HG03469 (cell line): ENCODE results near the gene PRR20G.

Source experiments
- ATAC-seq: cut with Tn5 transposase; IDR thresholded peaks from one replicate; pipeline ENCODE4 v1.9.1; 2021; ENCODE audit warnings: mild to moderate bottlenecking, moderate library complexity, moderate number of reproducible peaks; ENCODE audit not compliant: unreplicated experiment

Gene PRR20G

GRCh38 chr3:127264794-127265514, 22.9 kb downstream of the PRR20G start:
- no peak for ATAC-seq

GRCh38 chr3:127264292-127264691, 23.6 kb downstream of the PRR20G start:
- ATAC-seq = no peak

- ATAC-seq = no peak
Observed at GRCh38 chr3:127263586-127264231, 24.1 kb downstream of the PRR20G start.

DNA sequence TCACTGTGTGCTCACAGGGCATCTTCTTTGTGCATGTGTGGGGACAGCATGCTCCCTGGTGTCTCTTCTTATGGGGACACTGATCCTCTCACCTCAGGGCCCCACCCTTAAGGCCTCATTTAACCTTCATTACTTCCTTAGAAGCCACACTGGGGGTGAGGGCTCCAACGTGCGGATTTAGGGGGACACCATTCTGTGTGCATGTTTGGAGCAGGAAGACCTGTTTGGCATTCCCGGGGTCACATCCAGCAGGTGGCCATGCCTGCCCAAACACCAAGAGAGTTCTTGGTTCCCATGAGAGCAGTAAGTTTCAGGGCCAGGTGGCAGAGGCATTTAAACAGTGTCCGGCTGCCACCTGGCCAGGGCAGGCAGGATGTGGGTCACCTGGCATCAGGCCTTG, 24.8 kb downstream of the PRR20G start:
- ATAC-seq = no peak

GRCh38 chr3:127262533-127262932, 25.3 kb downstream of the PRR20G start:
- no peak for ATAC-seq

GRCh38 chr3:127261925-127262324, 25.9 kb downstream of the PRR20G start:
- ATAC-seq = no peak

DNA sequence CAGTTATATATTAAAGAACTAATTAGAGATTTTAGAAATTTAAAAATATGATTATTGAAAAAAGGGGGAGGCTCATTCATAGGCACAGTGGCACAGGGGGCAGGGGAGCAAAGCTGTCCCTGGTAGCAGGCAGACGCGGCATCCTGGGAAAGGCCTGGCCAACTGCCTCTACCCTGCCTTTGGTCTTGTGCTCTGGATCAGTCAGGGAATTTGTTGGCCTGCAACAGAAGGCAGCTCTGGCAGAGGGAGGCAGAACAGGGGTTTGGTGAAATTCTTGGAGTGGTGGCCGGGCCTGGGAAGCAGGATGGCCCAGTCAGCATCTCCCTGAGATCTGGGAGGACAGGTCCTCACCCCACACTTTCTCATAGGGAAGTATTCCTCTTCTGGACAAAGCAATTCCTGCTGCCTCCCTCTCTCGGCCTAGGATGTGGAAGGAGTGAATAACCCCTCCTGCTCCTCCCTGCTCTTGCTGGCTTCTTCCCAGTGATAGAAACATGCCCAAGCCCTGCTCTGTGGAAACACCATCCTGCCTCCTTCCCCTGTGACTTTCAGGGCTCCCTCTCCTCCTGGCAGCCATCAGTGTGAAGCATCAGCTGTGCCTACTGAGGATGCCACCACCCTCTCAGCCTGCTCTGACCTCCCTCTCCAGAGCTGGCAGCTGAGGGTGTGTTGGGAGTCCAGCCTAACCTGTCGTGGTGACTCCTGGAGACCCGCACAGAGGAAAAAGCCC, 26.9 kb downstream of the PRR20G start:
- ATAC-seq = no peak

DNA sequence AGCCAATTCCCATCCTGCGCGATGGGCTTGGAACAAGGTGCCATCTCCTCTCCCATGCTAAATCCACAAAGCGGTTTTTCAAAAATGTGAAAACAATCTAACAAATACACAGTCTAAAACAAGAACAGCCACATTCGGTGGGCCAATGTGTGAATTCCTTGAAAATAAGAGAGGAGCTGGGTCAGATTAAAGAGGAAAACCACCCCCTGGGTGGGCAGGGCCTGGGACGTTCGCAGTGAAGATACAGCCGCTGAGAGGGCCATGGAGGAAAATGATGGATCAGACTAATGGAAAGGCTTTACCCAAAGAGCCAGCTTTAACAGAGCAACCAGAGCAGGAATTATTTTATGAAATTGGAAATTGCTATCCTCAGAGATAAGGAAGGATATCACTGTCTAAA, 27.4 kb downstream of the PRR20G start:
- no peak for ATAC-seq

DNA sequence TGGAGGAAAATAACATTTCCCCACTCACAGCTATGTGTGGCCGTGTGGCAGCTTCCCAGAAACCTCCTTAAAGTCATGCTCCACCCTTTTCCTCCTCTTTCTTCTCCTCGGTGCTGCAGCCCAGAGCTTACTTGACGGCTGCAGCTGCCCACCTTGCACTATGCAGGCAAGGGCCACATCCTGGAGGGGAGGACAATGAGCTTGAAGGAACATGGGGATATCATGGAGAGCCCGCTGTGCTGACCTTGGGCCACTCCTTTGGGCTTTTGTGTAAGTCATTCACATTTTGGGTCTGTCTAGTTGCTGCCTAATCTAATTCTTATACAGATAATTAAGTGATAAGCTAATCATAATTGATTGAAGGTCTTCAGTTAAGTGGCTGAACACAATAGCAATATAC, 28.0 kb downstream of the PRR20G start:
- no peak for ATAC-seq

DNA sequence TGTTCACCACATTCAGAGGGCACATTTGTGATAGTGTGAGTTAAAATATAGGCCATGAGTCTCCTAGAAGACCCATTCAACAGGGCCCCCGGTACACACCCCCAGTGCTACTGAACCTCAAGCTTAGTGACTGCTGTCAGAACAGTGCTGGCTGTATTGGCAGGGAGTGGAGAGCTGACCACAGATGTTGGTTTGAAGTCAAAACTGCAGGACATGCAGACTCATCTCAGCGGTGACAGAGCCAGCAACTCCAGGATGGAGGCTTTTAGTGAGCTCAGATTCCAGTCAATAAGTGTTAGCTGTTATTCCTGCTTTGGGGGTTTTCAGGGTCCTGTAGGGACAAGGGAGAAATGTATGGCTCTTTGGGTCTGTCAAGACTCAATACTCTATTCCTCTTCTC, 29.1 kb downstream of the PRR20G start:
- ATAC-seq = no peak

DNA sequence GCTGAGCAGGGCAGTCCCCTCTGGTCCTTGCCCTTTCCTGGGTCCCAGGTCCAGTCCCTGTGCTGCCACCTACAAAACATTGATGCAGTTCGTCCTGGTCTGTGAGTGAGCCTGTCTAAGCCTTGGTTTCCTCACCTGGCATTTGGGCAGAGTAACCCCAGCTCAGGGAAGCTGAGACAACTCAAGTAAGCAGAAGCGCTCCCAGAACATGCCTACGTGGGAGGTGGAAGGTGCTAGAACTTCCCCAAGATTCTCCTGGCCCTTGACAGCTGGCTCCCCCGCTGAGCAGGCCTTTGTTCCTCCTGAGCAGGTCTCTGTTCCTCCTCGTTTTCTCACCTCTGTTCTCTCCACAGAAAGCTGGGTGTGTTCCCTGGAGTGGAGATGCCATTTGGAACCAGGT, 30.5 kb downstream of the PRR20G start:
- no peak for ATAC-seq

- ATAC-seq = no peak
Observed at GRCh38 chr3:127256733-127257271, 31.0 kb downstream of the PRR20G start.

- ATAC-seq = no peak
Observed at GRCh38 chr3:127256138-127256537, 31.7 kb downstream of the PRR20G start.

GRCh38 chr3:127255516-127255915, 32.3 kb downstream of the PRR20G start:
- no peak for ATAC-seq

- ATAC-seq = no peak
Observed at GRCh38 chr3:127254730-127255129, 33.1 kb downstream of the PRR20G start.

- ATAC-seq = no peak
Observed at GRCh38 chr3:127254033-127254644, 33.7 kb downstream of the PRR20G start.

- no peak for ATAC-seq
Observed at GRCh38 chr3:127253491-127253890, 34.4 kb downstream of the PRR20G start.

DNA sequence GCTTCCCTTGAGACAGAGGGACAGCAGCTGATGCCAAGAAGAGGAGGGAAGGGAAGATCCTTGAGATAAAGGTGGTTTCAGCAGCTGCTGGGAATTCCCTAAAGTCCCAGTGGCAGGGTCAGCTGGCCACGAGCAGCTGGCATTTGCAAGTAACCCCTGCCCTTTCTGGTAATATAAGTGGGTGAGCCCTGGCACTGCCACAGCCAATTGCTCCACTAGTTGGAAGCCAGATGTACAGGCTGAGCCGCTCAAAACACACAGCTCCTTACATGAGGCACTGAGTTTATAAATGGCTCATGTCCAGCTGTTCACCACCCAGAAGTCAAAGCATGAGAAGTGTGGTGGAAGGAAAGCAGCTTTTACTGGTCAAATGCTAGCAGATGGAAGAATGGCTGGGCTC, 35.4 kb downstream of the PRR20G start:
- no peak for ATAC-seq

DNA sequence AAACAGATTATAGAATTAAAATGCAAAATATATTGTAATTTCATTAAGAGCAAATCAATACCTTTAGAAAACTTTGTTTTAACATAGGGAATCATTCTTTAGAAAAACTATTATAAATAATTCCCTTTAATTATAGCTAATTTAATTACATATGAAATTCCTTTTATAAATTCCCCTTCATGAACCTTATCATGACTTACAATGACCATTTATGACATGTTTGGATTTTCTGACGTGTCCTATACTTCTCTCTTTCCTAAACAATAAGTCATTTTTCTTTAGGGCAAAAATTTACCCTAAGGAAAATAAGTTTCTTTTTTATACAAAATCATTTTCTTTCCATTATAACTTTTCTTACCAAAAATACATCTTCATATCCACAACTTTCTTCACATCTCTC, 37.8 kb downstream of the PRR20G start:
- ATAC-seq = no peak

- ATAC-seq = no peak
Observed at GRCh38 chr3:127247292-127247691, 40.6 kb downstream of the PRR20G start.

DNA sequence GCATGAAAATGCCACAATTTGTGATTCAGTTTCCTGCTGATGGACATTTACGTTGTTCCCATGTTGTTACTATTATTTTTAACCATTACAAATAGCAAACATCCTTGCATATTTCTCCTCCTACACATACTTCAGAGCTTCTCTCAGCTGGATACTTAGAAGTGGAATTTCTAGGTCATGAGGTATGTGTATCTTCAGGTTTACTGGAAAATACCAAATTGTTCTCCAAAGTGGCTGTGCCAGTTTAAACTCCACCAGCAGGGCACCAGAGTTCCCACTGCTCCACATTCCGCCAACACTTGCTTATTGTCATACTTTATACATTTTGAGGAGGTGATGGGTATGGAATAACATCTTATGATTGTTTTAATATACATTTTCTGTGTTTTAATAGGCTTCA, 49.2 kb downstream of the PRR20G start:
- no peak for ATAC-seq
